ENCODE data around the gene CBR3.

The CBR3 gene

GRCh38 chr21:36149788-36150711 lies 15.2 kb downstream of the CBR3 start:
- no peak overlapping the region for H3K4me3 ChIP-seq
- H3K4me1 ChIP-seq = no peaks in the 10 kb centered on the region
- H3K27me3 ChIP-seq (ENCODE audit: low read depth) = no peaks in the 10 kb centered on the region
- no peaks in the 10 kb centered on the region for H3K9me3 ChIP-seq
- no peaks in the 10 kb centered on the region for H3K36me3 ChIP-seq (replicated peaks)
- DNase-seq (ENCODE audit: low spot score in 2 of 2) = no peak
- in situ Hi-C loops (cut with MboI; ENCODE audit: low sequenced_read_pairs) = no loop called here

- in situ Hi-C loops (cut with MboI; ENCODE audit: low sequenced_read_pairs) = no loop called here
- Histone ChIP-seq H3K9me3 (no peaks in the 10 kb centered on the region), H3K4me3 (peak overlapping the region; percentile 60), H3K36me3 (replicated peaks) (no peaks in the 10 kb centered on the region), H3K4me1 (0 out of 2 replicates have a peak, but pooled peaks cover 2% of the 10 kb centered on the region), H3K27me3 (ENCODE audit: low read depth) (no peaks in the 10 kb centered on the region)
- DNase-seq (ENCODE audit: low spot score in 2 of 2) = no peak
These were observed 20.9 kb downstream of the CBR3 start for GRCh38 chr21:36155603-36156338.

- in situ Hi-C loops (cut with MboI; ENCODE audit: low sequenced_read_pairs) = no loop called here
- Histone ChIP-seq H3K36me3 (replicated peaks) (no peaks in the 10 kb centered on the region), H3K27me3 (ENCODE audit: low read depth) (no peaks in the 10 kb centered on the region), H3K9me3 (no peaks in the 10 kb centered on the region), H3K4me3 (peak overlapping the region; percentile 71), H3K4me1 (0 out of 2 replicates have a peak, but pooled peaks cover 2% of the 10 kb centered on the region)
- peak; percentile 92 to 100 for DNase-seq (ENCODE audit: low spot score in 2 of 2)
These were observed 21.5 kb downstream of the CBR3 start for GRCh38 chr21:36156339-36156814.

- in situ Hi-C loops (cut with MboI; ENCODE audit: low sequenced_read_pairs) = no loop called here
- H3K4me1 ChIP-seq = 0 out of 2 replicates have a peak, but pooled peaks cover 2% of the 10 kb centered on the region
- no peaks in the 10 kb centered on the region for H3K27me3 ChIP-seq (ENCODE audit: low read depth)
- peak within 1 kb of the TSS; percentile 71 for H3K4me3 ChIP-seq
- no peaks in the 10 kb centered on the region for H3K36me3 ChIP-seq (replicated peaks)
- peak in 1 of 2 experiments; percentile 60 for DNase-seq (ENCODE audit: low spot score in 2 of 2)
- H3K9me3 ChIP-seq = no peaks in the 10 kb centered on the region
These were observed 22.2 kb downstream of the CBR3 start, which contains the start of gene DOP1B for GRCh38 chr21:36156815-36157670. Gene DOP1B, plus strand, starts transcription at chr21:36156824. Its CDS starts 7,910 bp downstream, at chr21:36164734.

GRCh38 chr21:36159356-36159921 lies 24.6 kb downstream of the CBR3 start:
- no peaks in the 10 kb centered on the region for H3K9me3 ChIP-seq
- no peaks in the 10 kb centered on the region for H3K27me3 ChIP-seq (ENCODE audit: low read depth)
- in situ Hi-C loops (cut with MboI; ENCODE audit: low sequenced_read_pairs) = no loop called here
- 0 out of 2 replicates have a peak, but pooled peaks cover 2% of the 10 kb centered on the region for H3K4me1 ChIP-seq
- no peaks in the 10 kb centered on the region for H3K36me3 ChIP-seq (replicated peaks)
- H3K4me3 ChIP-seq = no peak overlapping the region
- no peak for DNase-seq (ENCODE audit: low spot score in 2 of 2)

GRCh38 chr21:36160850-36161178 lies 25.9 kb downstream of the CBR3 start:
- no peaks in the 10 kb centered on the region for H3K9me3 ChIP-seq
- no peaks in the 10 kb centered on the region for H3K36me3 ChIP-seq (replicated peaks)
- DNase-seq (ENCODE audit: low spot score in 2 of 2) = no peak
- H3K27me3 ChIP-seq (ENCODE audit: low read depth) = no peaks in the 10 kb centered on the region
- H3K4me3 ChIP-seq = no peak overlapping the region
- in situ Hi-C loops (cut with MboI; ENCODE audit: low sequenced_read_pairs) = no loop called here
- no peaks in the 10 kb centered on the region for H3K4me1 ChIP-seq

- in situ Hi-C loops (cut with MboI; ENCODE audit: low sequenced_read_pairs) = no loop called here
- no peaks in the 10 kb centered on the region; the same call in 1 of the 2 replicates for H3K36me3 ChIP-seq (replicated peaks)
These were observed 27.8 kb downstream of the CBR3 start for GRCh38 chr21:36162631-36163030.

GRCh38 chr21:36163750-36164741 lies 29.2 kb downstream of the CBR3 start:
- in situ Hi-C loops (cut with MboI; ENCODE audit: low sequenced_read_pairs) = no loop called here

More at GRCh38 chr21:36162631-36163030, 27.8 kb downstream of the CBR3 start:
- no peaks in the 10 kb centered on the region for H3K9me3 ChIP-seq
- no peaks in the 10 kb centered on the region for H3K4me1 ChIP-seq
- no peak for DNase-seq (ENCODE audit: low spot score in 2 of 2)
- no peak overlapping the region for H3K4me3 ChIP-seq
- H3K27me3 ChIP-seq (ENCODE audit: low read depth) = no peaks in the 10 kb centered on the region

GRCh38 chr21:36165356-36165755 lies 30.5 kb downstream of the CBR3 start:
- Histone ChIP-seq H3K4me1 (no peaks in the 10 kb centered on the region), H3K4me3 (no peak overlapping the region), H3K27me3 (ENCODE audit: low read depth) (no peaks in the 10 kb centered on the region), H3K36me3 (replicated peaks) (no peaks in the 10 kb centered on the region; the same call in 1 of the 2 replicates), H3K9me3 (no peaks in the 10 kb centered on the region)
- no peak for DNase-seq (ENCODE audit: low spot score in 2 of 2)
- in situ Hi-C loops (cut with MboI; ENCODE audit: low sequenced_read_pairs) = no loop called here

More at GRCh38 chr21:36163750-36164741, 29.2 kb downstream of the CBR3 start:
- Histone ChIP-seq H3K4me1 (no peaks in the 10 kb centered on the region), H3K4me3 (no peak overlapping the region), H3K9me3 (no peaks in the 10 kb centered on the region), H3K36me3 (replicated peaks) (no peaks in the 10 kb centered on the region; the same call in 1 of the 2 replicates), H3K27me3 (ENCODE audit: low read depth) (no peaks in the 10 kb centered on the region)
- DNase-seq (ENCODE audit: low spot score in 2 of 2) = no peak

- Histone ChIP-seq H3K4me1 (no peaks in the 10 kb centered on the region), H3K4me3 (no peak overlapping the region), H3K9me3 (no peaks in the 10 kb centered on the region), H3K36me3 (replicated peaks) (no peaks in the 10 kb centered on the region; the same call in 1 of the 2 replicates), H3K27me3 (ENCODE audit: low read depth) (no peaks in the 10 kb centered on the region)
- in situ Hi-C loops (cut with MboI; ENCODE audit: low sequenced_read_pairs) = no loop called here
- no peak for DNase-seq (ENCODE audit: low spot score in 2 of 2)
These were observed 31.8 kb downstream of the CBR3 start for GRCh38 chr21:36166705-36167104.

- DNase-seq (ENCODE audit: low spot score in 2 of 2) = no peak
- Histone ChIP-seq H3K9me3 (no peaks in the 10 kb centered on the region), H3K4me1 (no peaks in the 10 kb centered on the region), H3K27me3 (ENCODE audit: low read depth) (no peaks in the 10 kb centered on the region), H3K4me3 (no peak overlapping the region), H3K36me3 (replicated peaks) (no peaks in the 10 kb centered on the region; the same call in 1 of the 2 replicates)
- in situ Hi-C loops (cut with MboI; ENCODE audit: low sequenced_read_pairs) = no loop called here
These were observed 32.7 kb downstream of the CBR3 start for GRCh38 chr21:36167541-36167940.
